DOHH2 (cell line): ENCODE data around the gene FAM83C.

Source experiments
- H3F3A ChIP-seq: fragments of 200-600 bp; sonication (generic), shearing (Covaris generic); 2 replicates; pipeline ENCODE4 v1.6.0; 2016; ENCODE audit warnings: antibody characterized with exemption, mild to moderate bottlenecking; ENCODE audit not compliant: control insufficient read depth, insufficient read depth
- H3K27ac ChIP-seq: fragments of 200-600 bp; sonication (generic); 2 replicates; pipeline ENCODE4 v1.5.1; 2014; ENCODE audit warnings: low read depth, mild to moderate bottlenecking, low read length, moderate library complexity
- H3K27me3 ChIP-seq: fragments of 200-600 bp; sonication (generic); 2 replicates; pipeline ENCODE4 v1.6.1; 2014; ENCODE audit warnings: mild to moderate bottlenecking, low read length, mixed read lengths; ENCODE audit not compliant: control insufficient read depth
- H3K36me3 ChIP-seq: fragments of 200-600 bp; sonication (generic); 2 replicates; pipeline ENCODE4 v1.6.1; 2014; ENCODE audit warnings: mild to moderate bottlenecking, low read length, moderate library complexity, mixed read lengths; ENCODE audit not compliant: control insufficient read depth
- H3K4me1 ChIP-seq: fragments of 200-600 bp; sonication (generic); 2 replicates; pipeline ENCODE4 v1.6.1; 2014; ENCODE audit warnings: mild to moderate bottlenecking, low read length, mixed read lengths; ENCODE audit not compliant: control insufficient read depth
- H3K4me2 ChIP-seq: fragments of 200-600 bp; sonication (generic); 2 replicates; pipeline ENCODE4 v1.6.0; 2014; ENCODE audit warnings: mild to moderate bottlenecking, low read length, moderate library complexity
- H3K4me3 ChIP-seq: fragments of 200-600 bp; sonication (generic); 2 replicates; pipeline ENCODE4 v1.5.1; 2014; ENCODE audit warnings: mild to moderate bottlenecking, low read length, mixed read lengths
- H3K79me2 ChIP-seq: fragments of 200-600 bp; sonication (generic); 2 replicates; pipeline ENCODE4 v1.6.1; 2014; ENCODE audit warnings: mild to moderate bottlenecking, low read length, mixed read lengths; ENCODE audit not compliant: control insufficient read depth
- H3K9me2 ChIP-seq: fragments of 200-600 bp; sonication (generic); replicated peaks from 2 replicates; pipeline ENCODE4 v1.6.1; 2014; ENCODE audit warnings: mild to moderate bottlenecking, low read length, mixed read lengths; ENCODE audit not compliant: control insufficient read depth
- H3K9me3 ChIP-seq: fragments of 200-600 bp; sonication (generic); 2 replicates; pipeline ENCODE4 v1.6.1; 2014; ENCODE audit warnings: antibody characterized with exemption, low read length, mixed read lengths; ENCODE audit not compliant: control insufficient read depth, insufficient read depth
- H4K20me1 ChIP-seq: fragments of 200-600 bp; sonication (generic); 2 replicates; pipeline ENCODE4 v1.6.0; 2014; ENCODE audit warnings: low read depth, mild to moderate bottlenecking, antibody characterized with exemption, low read length, moderate library complexity; ENCODE audit not compliant: control insufficient read depth, insufficient read depth
- CTCF ChIP-seq: fragments of 200-600 bp; sonication (generic); IDR thresholded peaks from one replicate; pipeline ENCODE4 v1.5.1; 2014; ENCODE audit warnings: antibody characterized with exemption, mild to moderate bottlenecking, low read depth, low read length; ENCODE audit not compliant: poor library complexity, severe bottlenecking
- EZH2phosphoT487 ChIP-seq: fragments of 200-600 bp; sonication (generic); IDR thresholded peaks from 2 replicates; pipeline ENCODE4 v1.6.1; 2017; ENCODE audit warnings: borderline replicate concordance, mild to moderate bottlenecking, antibody characterized with exemption, low read length, moderate library complexity, mixed read lengths

Gene FAM83C

GRCh38 chr20:35300469-35301262 is 8.4 kb upstream of the FAM83C start:
- H3K4me2 ChIP-seq, result no peak overlapping the region
- no peaks in the 10 kb centered on the region; the same call in 1 of the 2 replicates for H3K27me3 ChIP-seq
- peaks cover 7% of the 10 kb centered on the region; the same call in 1 of the 2 replicates for H3K4me1 ChIP-seq
- peaks cover 4% of the 10 kb centered on the region; the same call in 1 of the 2 replicates for H3K36me3 ChIP-seq
- no peaks in the 10 kb centered on the region for H3K9me3 ChIP-seq
- H4K20me1 ChIP-seq, result no peaks in the 10 kb centered on the region
- H3K79me2 ChIP-seq, result no peaks in the 10 kb centered on the region
- H3K27ac ChIP-seq, result no peak overlapping the region
- no peak for TF ChIP-seq EZH2phosphoT487
- TF ChIP-seq CTCF, result no peak
- no peaks in the 10 kb centered on the region for H3K9me2 ChIP-seq
- no peak overlapping the region for H3K4me3 ChIP-seq
- no peaks in the 10 kb centered on the region for H3F3A ChIP-seq

GRCh38 chr20:35299780-35300179 is 7.6 kb upstream of the FAM83C start:
- Histone ChIP-seq H3F3A (no peaks in the 10 kb centered on the region), H3K9me3 (no peaks in the 10 kb centered on the region), H4K20me1 (no peaks in the 10 kb centered on the region), H3K4me2 (no peak overlapping the region), H3K9me2 (no peaks in the 10 kb centered on the region), H3K36me3 (peaks cover 4% of the 10 kb centered on the region; the same call in 1 of the 2 replicates), H3K4me1 (peaks cover 7% of the 10 kb centered on the region; the same call in 1 of the 2 replicates), H3K4me3 (no peak overlapping the region), H3K27ac (no peak overlapping the region), H3K79me2 (no peaks in the 10 kb centered on the region), H3K27me3 (no peaks in the 10 kb centered on the region; the same call in 1 of the 2 replicates)
- TF ChIP-seq EZH2phosphoT487, result no peak
- no peak for TF ChIP-seq CTCF

- Histone ChIP-seq H3K4me1 (no peaks in the 10 kb centered on the region), H4K20me1 (no peaks in the 10 kb centered on the region), H3K9me3 (no peaks in the 10 kb centered on the region), H3K4me2 (no peak overlapping the region), H3F3A (no peaks in the 10 kb centered on the region), H3K27ac (no peak overlapping the region), H3K4me3 (no peak overlapping the region), H3K27me3 (no peaks in the 10 kb centered on the region; the same call in 1 of the 2 replicates), H3K79me2 (no peaks in the 10 kb centered on the region), H3K36me3 (no peaks in the 10 kb centered on the region; the same call in 1 of the 2 replicates), H3K9me2 (no peaks in the 10 kb centered on the region)
- TF ChIP-seq EZH2phosphoT487, result no peak
- no peak for TF ChIP-seq CTCF
Observed at GRCh38 chr20:35298264-35298663, 6.0 kb upstream of the FAM83C start.
